ENCODE results near the gene DAZAP2. TPM values are rescaled to one million over a fixed set of nuclear protein-coding genes. Genes with fewer than 3 reads are reported as not detected.

Gene DAZAP2
- total RNA-seq, 1 experiment from 2014 or later: 57.4 TPM

- no TSS peak for BruUV-seq (replicated peaks)
- no peaks in the 10 kb centered on the region for H3K9me2 ChIP-seq (replicated peaks; ENCODE audit: low read length)
- ChIA-PET CTCF (no interaction called here), POLR2A (ENCODE audit: unreplicated experiment) (no interaction called here)
- H3F3A ChIP-seq (ENCODE audit: low read length, unreplicated experiment): no peaks in the 10 kb centered on the region
- H3K27me3 ChIP-seq (ENCODE audit: low read length): no peaks in the 10 kb centered on the region
- no peaks in the 10 kb centered on the region for H4K20me1 ChIP-seq (ENCODE audit: low read length)
- no peak overlapping the region for H3K4me2 ChIP-seq (ENCODE audit: low read length)
- no peaks in the 10 kb centered on the region for H3K9me3 ChIP-seq (ENCODE audit: low read length)
- TF ChIP-seq, protein P1, sequence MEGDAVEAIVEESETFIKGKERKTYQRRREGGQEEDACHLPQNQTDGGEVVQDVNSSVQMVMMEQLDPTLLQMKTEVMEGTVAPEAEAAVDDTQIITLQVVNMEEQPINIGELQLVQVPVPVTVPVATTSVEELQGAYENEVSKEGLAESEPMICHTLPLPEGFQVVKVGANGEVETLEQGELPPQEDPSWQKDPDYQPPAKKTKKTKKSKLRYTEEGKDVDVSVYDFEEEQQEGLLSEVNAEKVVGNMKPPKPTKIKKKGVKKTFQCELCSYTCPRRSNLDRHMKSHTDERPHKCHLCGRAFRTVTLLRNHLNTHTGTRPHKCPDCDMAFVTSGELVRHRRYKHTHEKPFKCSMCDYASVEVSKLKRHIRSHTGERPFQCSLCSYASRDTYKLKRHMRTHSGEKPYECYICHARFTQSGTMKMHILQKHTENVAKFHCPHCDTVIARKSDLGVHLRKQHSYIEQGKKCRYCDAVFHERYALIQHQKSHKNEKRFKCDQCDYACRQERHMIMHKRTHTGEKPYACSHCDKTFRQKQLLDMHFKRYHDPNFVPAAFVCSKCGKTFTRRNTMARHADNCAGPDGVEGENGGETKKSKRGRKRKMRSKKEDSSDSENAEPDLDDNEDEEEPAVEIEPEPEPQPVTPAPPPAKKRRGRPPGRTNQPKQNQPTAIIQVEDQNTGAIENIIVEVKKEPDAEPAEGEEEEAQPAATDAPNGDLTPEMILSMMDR (conservative IDR thresholded peaks at IDR 0.05; ENCODE audit: low read depth, low read length): no peak
- TF ChIP-seq EZH2 (IDR thresholded peaks at IDR 0.05; ENCODE audit: low read length, unreplicated experiment): no peak
- TF ChIP-seq EZH2phosphoT487 (IDR thresholded peaks at IDR 0.05; ENCODE audit: borderline replicate concordance, low read length): no peak
- intact Hi-C loops (cut with micrococcal nuclease): no loop called here
- no peak overlapping the region for H3K27ac ChIP-seq (ENCODE audit: low read length)
- 0 out of 2 replicates have a peak, but pooled peaks cover 5% of the 10 kb centered on the region for H3K4me1 ChIP-seq (ENCODE audit: insufficient read depth, low read length)
- no peak overlapping the region for H3K4me3 ChIP-seq (ENCODE audit: low read length)
- no peaks in the 10 kb centered on the region for H3K36me3 ChIP-seq (ENCODE audit: low read depth, low read length)
- peaks cover 10% of the 10 kb centered on the region for H3K79me2 ChIP-seq (ENCODE audit: low read length)
- ATAC-seq (no peak), DNase-seq (no peak)
- no peak overlapping the region for H2AFZ ChIP-seq (ENCODE audit: low read length)
- no peak overlapping the region for H3K9ac ChIP-seq (ENCODE audit: low read length)
These were observed 4.2 kb downstream of the DAZAP2 start for GRCh38 chr12:51242876-51243275.

DNA sequence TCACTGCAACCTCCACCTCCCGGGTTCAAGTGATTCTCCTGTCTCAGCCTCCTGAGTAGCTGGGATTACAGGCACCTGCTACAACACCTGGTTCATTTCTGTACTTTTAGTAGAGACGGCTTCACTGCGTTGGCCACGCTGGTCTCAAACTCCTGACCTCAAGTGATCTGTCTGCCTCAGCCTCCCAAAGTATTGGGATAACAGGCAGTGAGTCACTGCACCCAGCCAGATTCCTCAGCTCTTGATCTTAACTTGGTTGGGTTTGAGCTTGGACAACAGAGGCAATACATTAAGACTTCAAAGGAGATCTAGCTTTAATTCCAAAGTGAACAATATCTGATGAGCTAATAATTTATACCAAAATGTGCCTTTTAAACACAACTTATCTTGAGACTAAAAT is 5.6 kb downstream of the DAZAP2 start:
- no peak for TF ChIP-seq EZH2phosphoT487 (IDR thresholded peaks at IDR 0.05; ENCODE audit: borderline replicate concordance, low read length)
- TF ChIP-seq EZH2 (IDR thresholded peaks at IDR 0.05; ENCODE audit: low read length, unreplicated experiment): no peak
- TF ChIP-seq, protein P1 (conservative IDR thresholded peaks at IDR 0.05; ENCODE audit: low read depth, low read length): no peak
- no TSS peak for BruUV-seq (replicated peaks)
- H3K79me2 ChIP-seq (ENCODE audit: low read length): peaks cover 10% of the 10 kb centered on the region

GRCh38 chr12:51245476-51246253 is 7.0 kb downstream of the DAZAP2 start:
- H3K9ac ChIP-seq (ENCODE audit: low read length): no peak overlapping the region
- H3K9me3 ChIP-seq (ENCODE audit: low read length): no peaks in the 10 kb centered on the region
- 0 out of 2 replicates have a peak, but pooled peaks cover 5% of the 10 kb centered on the region for H3K4me1 ChIP-seq (ENCODE audit: insufficient read depth, low read length)
- H3K79me2 ChIP-seq (ENCODE audit: low read length): no peaks in the 10 kb centered on the region
- TF ChIP-seq, protein P1 (conservative IDR thresholded peaks at IDR 0.05; ENCODE audit: low read depth, low read length): no peak
- TF ChIP-seq EZH2 (IDR thresholded peaks at IDR 0.05; ENCODE audit: low read length, unreplicated experiment): no peak
- no peak for TF ChIP-seq EZH2phosphoT487 (IDR thresholded peaks at IDR 0.05; ENCODE audit: borderline replicate concordance, low read length)
- intact Hi-C loops (cut with micrococcal nuclease): no loop called here
- DNase-seq (no peak), ATAC-seq (no peak)
- H3K4me2 ChIP-seq (ENCODE audit: low read length): no peak overlapping the region
- no peaks in the 10 kb centered on the region for H3F3A ChIP-seq (ENCODE audit: low read length, unreplicated experiment)
- H4K20me1 ChIP-seq (ENCODE audit: low read length): no peaks in the 10 kb centered on the region
- no peak overlapping the region for H3K27ac ChIP-seq (ENCODE audit: low read length)
- no peak overlapping the region for H2AFZ ChIP-seq (ENCODE audit: low read length)
- BruUV-seq (replicated peaks): TSS peak; percentile 52
- H3K9me2 ChIP-seq (replicated peaks; ENCODE audit: low read length): no peaks in the 10 kb centered on the region
- no peak overlapping the region for H3K4me3 ChIP-seq (ENCODE audit: low read length)
- POLR2A ChIA-PET (ENCODE audit: unreplicated experiment): no interaction called here
- no peaks in the 10 kb centered on the region for H3K36me3 ChIP-seq (ENCODE audit: low read depth, low read length)
- CTCF ChIA-PET: no interaction called here
- no peaks in the 10 kb centered on the region for H3K27me3 ChIP-seq (ENCODE audit: low read length)

More for the DNA sequence above, 5.6 kb downstream of the DAZAP2 start:
- ATAC-seq: no peak
- H4K20me1 ChIP-seq (ENCODE audit: low read length): no peaks in the 10 kb centered on the region
- no peaks in the 10 kb centered on the region for H3K9me3 ChIP-seq (ENCODE audit: low read length)
- POLR2A ChIA-PET (ENCODE audit: unreplicated experiment): no interaction called here
- CTCF ChIA-PET: no interaction called here
- no peak overlapping the region for H3K9ac ChIP-seq (ENCODE audit: low read length)
- H2AFZ ChIP-seq (ENCODE audit: low read length): no peak overlapping the region
- H3K9me2 ChIP-seq (replicated peaks; ENCODE audit: low read length): no peaks in the 10 kb centered on the region
- intact Hi-C loops (cut with micrococcal nuclease): no loop called here
- DNase-seq: no peak
- H3K4me1 ChIP-seq (ENCODE audit: insufficient read depth, low read length): 0 out of 2 replicates have a peak, but pooled peaks cover 5% of the 10 kb centered on the region
- H3K36me3 ChIP-seq (ENCODE audit: low read depth, low read length): no peaks in the 10 kb centered on the region
- H3K27me3 ChIP-seq (ENCODE audit: low read length): no peaks in the 10 kb centered on the region
- no peak overlapping the region for H3K27ac ChIP-seq (ENCODE audit: low read length)
- no peaks in the 10 kb centered on the region for H3F3A ChIP-seq (ENCODE audit: low read length, unreplicated experiment)
- H3K4me2 ChIP-seq (ENCODE audit: low read length): no peak overlapping the region
- no peak overlapping the region for H3K4me3 ChIP-seq (ENCODE audit: low read length)

Measured in PC-3 (cell line).